ENCODE results near the gene TBP.

The TBP gene

DNA sequence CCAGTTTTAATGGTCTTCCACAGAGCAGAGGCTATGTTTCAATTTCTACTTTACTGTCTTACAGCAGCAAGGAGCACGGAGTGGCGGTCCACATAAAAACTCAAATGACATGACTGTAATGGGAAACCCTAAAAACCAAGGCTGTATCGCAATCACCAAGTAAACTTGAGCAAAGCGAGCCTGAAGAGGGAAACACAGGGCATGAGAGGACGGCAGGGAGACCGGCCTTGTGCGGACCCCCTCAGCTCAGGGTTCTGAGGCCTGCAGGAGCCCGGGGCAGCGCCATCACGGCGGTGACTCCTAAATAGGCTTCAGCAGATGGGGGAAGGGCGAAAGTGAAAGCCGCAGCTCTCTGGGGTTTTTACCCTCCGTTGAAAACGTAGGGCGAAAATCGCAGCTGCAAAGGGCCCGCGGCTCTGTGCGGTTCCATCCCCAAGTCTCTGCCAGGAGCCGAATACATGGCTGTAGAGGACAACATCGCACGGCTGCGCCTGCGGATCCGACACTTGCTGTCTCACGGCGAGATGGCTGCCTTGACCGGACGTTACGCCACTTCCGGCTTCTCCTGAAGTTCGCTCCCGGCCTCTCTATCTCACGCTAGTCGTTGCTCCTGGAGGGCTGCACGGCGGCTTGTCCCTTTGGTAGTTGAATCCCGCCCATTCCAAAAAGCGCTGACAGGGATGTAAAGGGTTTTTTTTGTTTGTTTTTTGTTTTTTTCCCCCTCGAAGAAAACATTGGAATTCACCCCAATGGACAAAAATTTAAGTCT is 1.2 kb upstream of the TBP start, which contains the start of gene PSMB1:
PSMB1 (minus strand) TSS at position 543 of the 769 bp plus-strand sequence; CDS start at position 478, 65 bp downstream.
- Mint-ChIP-seq H3K4me1 (no peaks in the 10 kb centered on the region), H3K27me3 (ENCODE audit: low read depth, poor library complexity) (no peaks in the 10 kb centered on the region), H3K36me3 (ENCODE audit: low read depth) (peaks cover 27% of the 10 kb centered on the region), H3K27ac (no peak within 1 kb of the TSS), H3K9me3 (no peaks in the 10 kb centered on the region), H3K4me3 (no peak within 1 kb of the TSS)
- TF ChIP-seq CTCF (IDR thresholded peaks at IDR 0.05): no peak
- peak; percentile 89 for DNase-seq

GRCh38 chr6:170553534-170554012 is 596 bp upstream of the TBP start:
- H3K27me3 Mint-ChIP-seq (ENCODE audit: low read depth, poor library complexity): no peaks in the 10 kb centered on the region
- H3K27ac Mint-ChIP-seq: no peak overlapping the region
- no peaks in the 10 kb centered on the region for H3K4me1 Mint-ChIP-seq
- no peak overlapping the region for H3K4me3 Mint-ChIP-seq
- TF ChIP-seq CTCF (IDR thresholded peaks at IDR 0.05): no peak
- no peak for DNase-seq
- H3K36me3 Mint-ChIP-seq (ENCODE audit: low read depth): peaks cover 26% of the 10 kb centered on the region
- H3K9me3 Mint-ChIP-seq: no peaks in the 10 kb centered on the region

DNA sequence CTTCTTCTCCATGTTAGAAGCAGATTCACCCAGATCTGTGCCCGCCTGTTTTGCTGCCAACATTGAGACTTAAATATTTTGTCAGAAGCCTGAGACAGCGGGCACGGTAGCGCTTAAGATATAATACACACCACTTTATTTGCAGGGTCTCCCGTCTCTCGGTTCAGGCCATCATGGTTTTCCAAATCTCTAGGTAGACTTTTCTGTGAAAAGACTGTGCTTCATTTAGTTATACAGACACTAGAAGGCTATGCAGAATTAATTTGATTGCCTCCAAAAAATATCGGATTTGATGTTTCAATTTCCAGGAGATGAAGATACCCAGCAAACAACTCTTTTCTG is 598 bp downstream of the TBP start:
- Mint-ChIP-seq H3K4me3 (no peak overlapping the region), H3K36me3 (ENCODE audit: low read depth) (peaks cover 24% of the 10 kb centered on the region), H3K27me3 (ENCODE audit: low read depth, poor library complexity) (no peaks in the 10 kb centered on the region), H3K9me3 (no peaks in the 10 kb centered on the region), H3K27ac (no peak overlapping the region), H3K4me1 (no peaks in the 10 kb centered on the region)
- DNase-seq: no peak
- no peak for TF ChIP-seq CTCF (IDR thresholded peaks at IDR 0.05)

DNA sequence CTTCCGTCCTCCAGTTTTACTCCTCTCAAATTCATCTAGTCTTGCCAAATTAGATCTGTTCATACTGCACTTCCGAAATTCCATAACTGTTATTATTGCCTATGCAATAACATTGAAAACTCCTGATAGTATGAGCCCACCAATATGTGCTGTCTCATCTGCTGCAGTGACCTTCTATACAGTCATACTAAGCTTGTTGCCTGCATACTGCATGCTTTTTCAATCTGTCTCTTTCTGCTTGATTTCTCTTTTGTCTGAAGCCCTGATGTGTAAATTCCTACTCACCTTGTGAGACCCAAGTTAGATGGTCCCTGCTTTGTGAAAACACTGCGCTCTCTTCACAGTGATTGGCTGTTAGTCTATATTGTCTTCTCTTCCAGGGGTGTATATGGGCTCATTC is 1.1 kb downstream of the TBP start:
- Mint-ChIP-seq H3K4me3 (no peak overlapping the region), H3K36me3 (ENCODE audit: low read depth) (peaks cover 22% of the 10 kb centered on the region), H3K27ac (no peak overlapping the region), H3K9me3 (no peaks in the 10 kb centered on the region), H3K27me3 (ENCODE audit: low read depth, poor library complexity) (no peaks in the 10 kb centered on the region), H3K4me1 (no peaks in the 10 kb centered on the region)
- TF ChIP-seq CTCF (IDR thresholded peaks at IDR 0.05): no peak
- no peak for DNase-seq

DNA sequence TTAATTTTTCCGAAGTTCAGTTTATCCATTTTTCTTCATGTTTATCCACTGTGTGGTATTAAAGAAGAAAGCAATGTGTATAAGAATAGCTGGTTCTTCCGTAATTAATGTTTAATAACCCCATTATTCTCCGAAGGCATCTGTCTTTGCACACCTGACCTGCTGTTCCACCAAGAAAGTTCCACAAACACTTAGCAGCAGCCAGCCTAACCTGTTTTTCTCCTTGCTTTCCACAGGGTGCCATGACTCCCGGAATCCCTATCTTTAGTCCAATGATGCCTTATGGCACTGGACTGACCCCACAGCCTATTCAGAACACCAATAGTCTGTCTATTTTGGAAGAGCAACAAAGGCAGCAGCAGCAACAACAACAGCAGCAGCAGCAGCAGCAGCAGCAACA is 7.4 kb downstream of the TBP start:
- Mint-ChIP-seq H3K27ac (no peak overlapping the region), H3K27me3 (ENCODE audit: low read depth, poor library complexity) (peaks cover 4% of the 10 kb centered on the region), H3K36me3 (ENCODE audit: low read depth) (peaks cover 61% of the 10 kb centered on the region), H3K4me3 (no peak overlapping the region), H3K9me3 (no peaks in the 10 kb centered on the region), H3K4me1 (no peaks in the 10 kb centered on the region)
- no peak for DNase-seq
- TF ChIP-seq CTCF (IDR thresholded peaks at IDR 0.05): no peak

Data from nephron progenitor cell (in vitro differentiated cells).